Measurements from ENCODE around the gene OSGIN1. TPM values are rescaled to one million over a fixed set of nuclear protein-coding genes. Genes with fewer than 3 reads are reported as not detected.

Gene OSGIN1
- polyA plus RNA-seq, 3 donors = 1.8 to 4.0 (median 2.0) TPM

DNA sequence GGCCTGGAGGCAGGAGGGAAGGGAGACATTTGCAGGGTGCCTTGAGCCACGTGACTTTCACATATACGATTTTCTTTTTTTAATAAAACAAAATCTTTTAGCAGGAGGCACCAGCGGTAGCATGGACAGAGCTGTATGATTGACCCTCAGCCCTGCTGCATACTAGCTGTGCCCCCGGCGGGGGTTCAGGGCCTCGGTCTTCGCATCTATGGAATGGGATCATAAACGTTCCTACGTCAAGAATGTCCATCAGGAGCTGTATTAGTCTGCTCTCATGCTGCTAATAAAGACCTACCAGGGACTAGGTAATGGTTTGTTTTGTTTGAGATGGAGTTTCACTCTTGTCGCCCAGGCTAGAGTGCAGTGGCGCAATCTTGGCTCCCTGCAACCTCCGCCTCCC lies 62.4 kb downstream of the OSGIN1 start:
- Histone ChIP-seq H3K9me3 (replicated peaks in 1 of 2; ENCODE audit: control insufficient read depth in 1 of 2, insufficient read depth in 1 of 2, low read length in 2 of 2) (peaks cover 14 to 26% of the 10 kb centered on the region in 2 donors), H3K9ac (ENCODE audit: insufficient read depth, low read length, poor library complexity, severe bottlenecking) (no peak overlapping the region), H3K27me3 (ENCODE audit: control insufficient read depth in 2 of 2, insufficient read depth in 2 of 2, low read length in 2 of 2) (peaks cover 0 to under 1% of the 10 kb centered on the region in 2 donors), H3K36me3 (replicated peaks in 1 of 2; ENCODE audit: control insufficient read depth in 1 of 2, insufficient read depth in 2 of 2, low read length in 2 of 2) (no peaks in the 10 kb centered on the region), H3K4me3 (replicated peaks in 1 of 3; ENCODE audit: low read depth in 2 of 3, low read length in 3 of 3) (no peak overlapping the region), H2AFZ (ENCODE audit: insufficient read depth, low read depth, low read length, poor library complexity, severe bottlenecking) (no peak overlapping the region), H3K27ac (ENCODE audit: low read depth in 1 of 2, low read length in 2 of 2) (no peak overlapping the region), H4K20me1 (ENCODE audit: insufficient read depth, low read length) (no peaks in the 10 kb centered on the region), H3K4me2 (replicated peaks; ENCODE audit: extremely low read depth, low read length, poor library complexity, severe bottlenecking) (no peak overlapping the region), H3K79me2 (ENCODE audit: insufficient read depth, low read length) (no peaks in the 10 kb centered on the region), H3K4me1 (ENCODE audit: control insufficient read depth in 1 of 2, insufficient read depth in 2 of 2, low read length in 2 of 2) (peaks cover 9 to 10% of the 10 kb centered on the region in 2 donors)
- peaks cover 9% of the 10 kb centered on the region for H3K4me1 Mint-ChIP-seq
- peaks cover 4 to 36% (median 13%) of the 10 kb centered on the region in 7 donors for H3K9me3 Mint-ChIP-seq
- H3K27me3 Mint-ChIP-seq (ENCODE audit: low read depth in 3 of 3) = peaks cover 21 to 50% (median 23%) of the 10 kb centered on the region in 3 donors
- peak overlapping the region in 1 of 7 donors; percentile 42 for H3K27ac Mint-ChIP-seq
- WGBS (ENCODE audit: insufficient coverage) = 93% methylated on average over 10 of the region's 12 CpGs
- intact Hi-C loops (cut with micrococcal nuclease) = no loop called here
- H3K36me3 Mint-ChIP-seq = no peaks in the 10 kb centered on the region
- DNase-seq = no peak
- TF ChIP-seq CTCF (IDR thresholded peaks at IDR 0.05) = no peak
- H3K4me3 Mint-ChIP-seq = no peak overlapping the region

Other genes with a start within 250 kb of the OSGIN1 start
- gene HSBP1, start 145.3 kb upstream of the OSGIN1 start, polyA plus RNA-seq = 100 to 1,000 TPM in 2 of 3 donors, 10 to 100 TPM in 1; 16.9 to 194 (median 178) TPM
- 1 to 10 TPM; 1.2 to 2.4 (median 1.3) TPM for gene MLYCD, start 54.1 kb upstream of the OSGIN1 start, polyA plus RNA-seq
- gene NECAB2, start 15.0 kb downstream of the OSGIN1 start, polyA plus RNA-seq = 1 to 10 TPM in 1 of 3 donors, under 1 TPM in 2; 0.33 to 1.4 (median 0.52) TPM
- gene SLC38A8, start 89.6 kb downstream of the OSGIN1 start, polyA plus RNA-seq = not detected
- gene MBTPS1, start 163.7 kb downstream of the OSGIN1 start, polyA plus RNA-seq = 10 to 100 TPM; 26.4 to 73.8 (median 28.0) TPM
- 10 to 100 TPM in 1 of 3 donors, 1 to 10 TPM in 2; 7.3 to 13.3 (median 8.0) TPM for gene HSDL1, start 191.9 kb downstream of the OSGIN1 start, polyA plus RNA-seq
- gene DNAAF1, start 192.1 kb downstream of the OSGIN1 start, polyA plus RNA-seq = 10 to 100 TPM in 1 of 3 donors, under 1 TPM in 1, not detected in 1; 0.23 to 14.6 TPM
- gene TAF1C, start 233.8 kb downstream of the OSGIN1 start, polyA plus RNA-seq = 100 to 1,000 TPM in 1 of 3 donors, 1 to 10 TPM in 2; 4.0 to 126 (median 4.5) TPM
- gene ADAD2, start 237.9 kb downstream of the OSGIN1 start, polyA plus RNA-seq = not detected

Measured in CD14-positive monocyte (primary cell).